Epithelial cell of proximal tubule (primary cell): ENCODE data around the gene FIS1. TPM values are rescaled to one million over a fixed set of nuclear protein-coding genes. Genes with fewer than 3 reads are reported as not detected.
"Not testable (repeated sequence)": the region's sequence is repeated elsewhere in the genome, so short reads cannot be mapped to it uniquely, and the experiment has no call there.

Experiments used
- DNase-seq: peaks from one replicate; pipeline ENCODE4 v3.0.0-alpha.2; 2011; ENCODE audit warnings: low read depth
- H3K4me3 ChIP-seq: 2 replicates; pipeline ENCODE4 v1.5.1; 2011; ENCODE audit warnings: low read depth, mild to moderate bottlenecking, low read length
- total RNA-seq: library from RNA; depleted of rRNA; stranded (reverse); fragments of >200 nt; gene quantifications from 2 replicates; pipeline ENCODE4 v1.2.3, GENCODE V29; 2015
- TF ChIP-seq, protein P1 (sequence below): conservative IDR thresholded peaks from 2 replicates; pipeline ENCODE4 v1.5.1; 2012; ENCODE audit warnings: low read depth, mild to moderate bottlenecking, low read length

FIS1 gene
- 189 and 215 TPM in 2 replicates for total RNA-seq

- DNase-seq: peak; percentile 38
- TF ChIP-seq, protein P1, sequence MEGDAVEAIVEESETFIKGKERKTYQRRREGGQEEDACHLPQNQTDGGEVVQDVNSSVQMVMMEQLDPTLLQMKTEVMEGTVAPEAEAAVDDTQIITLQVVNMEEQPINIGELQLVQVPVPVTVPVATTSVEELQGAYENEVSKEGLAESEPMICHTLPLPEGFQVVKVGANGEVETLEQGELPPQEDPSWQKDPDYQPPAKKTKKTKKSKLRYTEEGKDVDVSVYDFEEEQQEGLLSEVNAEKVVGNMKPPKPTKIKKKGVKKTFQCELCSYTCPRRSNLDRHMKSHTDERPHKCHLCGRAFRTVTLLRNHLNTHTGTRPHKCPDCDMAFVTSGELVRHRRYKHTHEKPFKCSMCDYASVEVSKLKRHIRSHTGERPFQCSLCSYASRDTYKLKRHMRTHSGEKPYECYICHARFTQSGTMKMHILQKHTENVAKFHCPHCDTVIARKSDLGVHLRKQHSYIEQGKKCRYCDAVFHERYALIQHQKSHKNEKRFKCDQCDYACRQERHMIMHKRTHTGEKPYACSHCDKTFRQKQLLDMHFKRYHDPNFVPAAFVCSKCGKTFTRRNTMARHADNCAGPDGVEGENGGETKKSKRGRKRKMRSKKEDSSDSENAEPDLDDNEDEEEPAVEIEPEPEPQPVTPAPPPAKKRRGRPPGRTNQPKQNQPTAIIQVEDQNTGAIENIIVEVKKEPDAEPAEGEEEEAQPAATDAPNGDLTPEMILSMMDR: peak; percentile 84
- H3K4me3 ChIP-seq: peak within 1 kb of the TSS; percentile 95
These were observed at the start of gene FIS1 for GRCh38 chr7:101244375-101245146. Gene FIS1 (minus strand): TSS chr7:101245081. CDS start chr7:101245004, 77 bp downstream.

GRCh38 chr7:101294039-101294831 is 49.4 kb upstream of the FIS1 start:
- DNase-seq: no peak
- H3K4me3 ChIP-seq: no peak overlapping the region
- TF ChIP-seq, protein P1: no peak

- DNase-seq, H3K4me3 ChIP-seq: not testable (repeated sequence)
These were observed 48.5 kb upstream of the FIS1 start for GRCh38 chr7:101293069-101294021.

DNA sequence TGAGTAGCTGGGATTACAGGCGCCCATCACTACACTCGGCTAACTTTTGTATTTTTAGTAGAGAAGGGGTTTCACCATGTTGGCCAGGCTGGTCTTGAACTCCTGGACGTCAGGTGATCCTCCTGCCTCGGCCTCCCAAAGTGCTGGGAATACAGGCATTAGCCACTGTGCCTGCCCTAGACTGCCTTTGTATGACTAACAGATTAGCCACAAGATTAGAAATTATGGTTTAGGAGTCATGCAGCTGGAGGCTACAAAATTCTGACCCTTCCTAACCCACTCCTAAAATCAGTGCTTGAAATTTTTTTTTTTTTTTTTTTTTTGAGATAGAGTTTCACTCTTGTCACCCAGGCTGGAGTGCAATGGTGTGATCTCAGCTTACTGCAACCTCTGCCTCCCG is 47.7 kb upstream of the FIS1 start:
- not testable (repeated sequence) for DNase-seq, H3K4me3 ChIP-seq

- TF ChIP-seq, protein P1: peak; percentile 64
- not testable (repeated sequence) for DNase-seq, H3K4me3 ChIP-seq
These were observed 45.5 kb upstream of the FIS1 start for GRCh38 chr7:101290186-101291037.

DNA sequence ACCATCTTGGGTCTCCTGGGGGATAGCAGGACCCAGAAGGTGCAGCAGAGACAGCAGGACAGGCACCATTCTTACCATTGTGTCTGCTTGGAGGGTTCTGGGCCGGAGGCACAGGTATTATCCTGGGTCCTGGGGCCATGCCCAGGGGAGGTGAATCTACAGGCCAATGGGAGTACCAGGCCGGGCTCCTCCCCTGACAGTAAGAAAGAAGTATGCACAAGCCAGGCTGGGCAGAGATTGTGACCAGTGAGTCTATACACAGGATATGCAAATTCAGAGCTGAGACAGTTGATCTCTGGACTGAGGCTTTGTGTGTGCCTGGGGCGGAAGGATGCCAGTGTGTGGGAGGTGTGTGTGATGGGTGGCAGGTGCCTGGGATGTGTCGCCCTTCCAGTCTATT is 44.8 kb upstream of the FIS1 start:
- DNase-seq: not testable (repeated sequence)

DNA sequence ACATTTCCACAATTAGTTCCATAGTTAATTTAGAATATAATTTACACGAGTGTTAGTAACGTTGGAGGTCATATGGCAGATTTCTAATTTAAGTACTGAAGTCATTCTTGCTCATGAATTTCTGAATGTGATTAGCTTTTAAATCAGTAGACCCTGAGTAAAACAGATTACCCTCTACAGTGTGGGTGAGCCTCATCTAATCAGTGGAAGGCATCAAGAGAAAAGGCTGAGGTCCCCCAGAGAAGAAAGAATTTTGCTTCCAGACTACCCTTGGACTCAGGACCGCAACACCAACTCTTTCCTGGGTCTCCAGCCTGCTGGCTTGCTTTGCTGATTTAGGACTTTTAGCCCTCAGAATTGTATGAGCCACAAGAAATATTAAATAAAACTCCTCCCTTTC is 43.6 kb upstream of the FIS1 start:
- TF ChIP-seq, protein P1: no peak
- no peak for DNase-seq
- H3K4me3 ChIP-seq: no peak overlapping the region

More for the DNA sequence above, 44.8 kb upstream of the FIS1 start:
- not testable (repeated sequence) for H3K4me3 ChIP-seq
